GM10266 (cell line): ENCODE data around the gene CES2.

Experiments
- DNase-seq: peaks from one replicate; pipeline ENCODE4 v3.0.0; 2012; ENCODE audit errors: extremely low spot score
- TF ChIP-seq, protein P1 (sequence below): IDR thresholded peaks from 2 replicates; pipeline ENCODE4 v1.5.1; 2012; ENCODE audit warnings: mild to moderate bottlenecking, low read depth; ENCODE audit not compliant: control insufficient read depth, insufficient read depth; ENCODE audit errors: missing control alignments

CES2 gene

DNA sequence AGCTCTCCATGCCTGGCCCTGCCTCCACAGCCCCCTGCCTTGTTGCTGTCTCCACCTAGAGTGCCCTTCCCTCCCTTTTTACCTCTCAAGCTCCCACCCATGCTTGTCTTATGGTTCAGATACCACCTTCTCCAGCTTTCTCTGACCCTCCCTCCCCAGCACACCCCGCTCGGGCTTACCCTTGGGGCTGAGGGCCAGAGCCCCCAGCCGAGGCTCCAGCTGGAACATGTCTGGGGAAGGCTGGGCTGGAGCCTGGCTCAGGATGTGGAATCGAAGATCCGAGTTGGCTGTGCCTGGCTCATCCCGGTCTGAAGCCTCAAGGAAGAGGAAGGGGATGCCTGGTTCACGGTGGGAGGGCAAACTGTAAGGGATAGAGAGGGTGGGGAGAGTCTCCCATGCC lies 20.3 kb upstream of the CES2 start:
- no peak for DNase-seq
- TF ChIP-seq, protein P1, sequence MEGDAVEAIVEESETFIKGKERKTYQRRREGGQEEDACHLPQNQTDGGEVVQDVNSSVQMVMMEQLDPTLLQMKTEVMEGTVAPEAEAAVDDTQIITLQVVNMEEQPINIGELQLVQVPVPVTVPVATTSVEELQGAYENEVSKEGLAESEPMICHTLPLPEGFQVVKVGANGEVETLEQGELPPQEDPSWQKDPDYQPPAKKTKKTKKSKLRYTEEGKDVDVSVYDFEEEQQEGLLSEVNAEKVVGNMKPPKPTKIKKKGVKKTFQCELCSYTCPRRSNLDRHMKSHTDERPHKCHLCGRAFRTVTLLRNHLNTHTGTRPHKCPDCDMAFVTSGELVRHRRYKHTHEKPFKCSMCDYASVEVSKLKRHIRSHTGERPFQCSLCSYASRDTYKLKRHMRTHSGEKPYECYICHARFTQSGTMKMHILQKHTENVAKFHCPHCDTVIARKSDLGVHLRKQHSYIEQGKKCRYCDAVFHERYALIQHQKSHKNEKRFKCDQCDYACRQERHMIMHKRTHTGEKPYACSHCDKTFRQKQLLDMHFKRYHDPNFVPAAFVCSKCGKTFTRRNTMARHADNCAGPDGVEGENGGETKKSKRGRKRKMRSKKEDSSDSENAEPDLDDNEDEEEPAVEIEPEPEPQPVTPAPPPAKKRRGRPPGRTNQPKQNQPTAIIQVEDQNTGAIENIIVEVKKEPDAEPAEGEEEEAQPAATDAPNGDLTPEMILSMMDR: no peak

DNA sequence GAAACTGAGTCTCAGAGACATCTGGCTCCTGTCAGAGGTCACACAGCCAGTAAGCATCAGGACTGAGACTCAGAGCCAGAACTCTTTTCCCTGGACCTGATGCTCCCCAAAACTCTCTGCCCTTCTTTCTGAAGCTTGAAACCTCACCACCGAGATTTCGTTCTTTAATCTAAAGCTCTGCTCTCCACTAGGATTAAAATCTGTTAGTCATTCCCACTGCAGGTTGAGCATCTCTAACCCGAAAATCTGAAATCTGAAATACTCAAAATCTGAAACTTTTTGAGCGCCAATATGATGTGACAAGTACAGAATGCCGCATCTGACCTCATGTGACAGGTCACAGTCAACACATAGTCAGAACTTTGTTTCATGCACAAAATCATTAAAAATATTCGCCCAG lies 18.8 kb upstream of the CES2 start:
- DNase-seq: no peak
- TF ChIP-seq, protein P1: no peak

DNA sequence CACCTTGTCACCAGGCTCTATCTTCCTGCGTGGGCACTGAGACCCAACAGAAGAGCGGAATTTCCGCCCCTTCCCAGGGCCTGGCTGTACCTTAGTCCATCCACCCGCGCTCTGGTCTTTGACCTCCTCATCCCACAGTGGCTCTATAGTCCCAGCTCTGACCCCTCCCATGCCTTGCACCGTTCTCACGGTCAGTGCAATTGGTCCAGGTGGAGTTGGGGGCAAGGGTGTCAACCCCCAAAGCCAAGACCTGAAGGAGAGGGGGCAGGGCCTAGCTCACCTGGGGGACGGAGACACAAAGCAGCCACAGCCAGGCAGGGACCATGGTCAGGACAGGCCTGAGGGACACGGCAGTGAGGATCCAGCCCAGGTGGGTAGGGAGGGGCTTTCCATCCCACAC lies 17.6 kb upstream of the CES2 start:
- TF ChIP-seq, protein P1: no peak
- DNase-seq: no peak

DNA sequence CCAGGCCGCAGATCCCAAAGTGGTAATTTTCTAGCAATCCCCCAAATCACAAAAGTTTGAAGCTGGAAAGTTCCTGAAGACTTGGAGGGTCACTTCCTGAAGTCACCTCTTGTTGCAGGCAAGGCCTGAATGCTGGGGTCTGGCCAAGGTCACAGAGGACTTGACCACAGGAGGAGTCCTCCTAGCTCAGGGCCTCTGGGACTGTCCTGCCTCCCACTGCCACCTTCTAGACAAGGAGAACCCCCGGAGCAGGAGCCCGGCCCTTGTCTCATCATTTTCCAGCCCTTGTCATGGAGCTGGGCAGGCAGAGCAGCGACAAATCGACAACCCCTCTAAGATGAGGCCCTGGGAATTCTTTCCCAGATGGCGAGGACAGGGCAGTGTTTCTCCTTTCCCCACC lies 17.0 kb upstream of the CES2 start:
- TF ChIP-seq, protein P1: no peak

DNA sequence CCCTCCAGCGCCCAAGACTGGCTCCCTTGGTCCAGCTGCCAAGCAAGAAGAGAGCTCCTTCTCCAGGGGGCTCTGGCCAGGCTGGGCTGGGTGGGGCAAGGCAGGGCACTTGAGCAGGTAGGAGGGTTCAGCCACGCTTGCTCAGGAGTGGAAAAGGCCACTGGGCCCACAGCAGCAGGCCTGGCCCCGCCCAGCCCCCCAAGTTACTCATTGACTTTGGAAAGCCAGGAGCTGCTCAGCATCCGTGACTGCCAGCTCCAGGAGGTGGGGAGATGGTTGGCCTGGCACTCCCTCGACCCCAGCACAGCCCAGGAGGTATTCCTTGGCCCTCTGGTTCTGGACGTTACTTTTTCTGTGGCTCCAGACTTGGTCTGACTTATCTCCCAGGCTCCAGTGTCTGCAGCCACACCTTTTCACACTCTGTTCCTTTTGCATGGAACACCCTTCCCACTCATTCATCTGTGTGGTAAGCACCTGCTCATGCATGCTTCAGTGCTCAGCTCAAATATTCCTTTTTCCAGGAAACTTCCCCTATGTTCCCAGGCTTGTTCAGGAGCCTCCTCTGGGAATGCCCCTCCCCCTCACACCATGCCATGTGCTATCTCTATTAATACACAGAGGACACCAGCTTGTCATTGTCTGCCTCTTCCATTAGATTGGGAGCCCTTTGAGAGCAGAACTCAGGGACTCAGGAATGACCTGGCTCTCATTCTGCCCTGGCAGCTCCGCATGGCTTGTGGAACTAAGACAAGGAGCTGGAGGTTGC lies 16.3 kb upstream of the CES2 start, which contains the start of gene CDH16:
CDH16 (minus strand) TSS at position 83 of the 766 bp plus-strand sequence. CDS start 820 bp downstream, outside the sequence.
- TF ChIP-seq, protein P1: no peak
- DNase-seq: no peak

More for the DNA sequence above, 17.0 kb upstream of the CES2 start:
- DNase-seq: no peak

DNA sequence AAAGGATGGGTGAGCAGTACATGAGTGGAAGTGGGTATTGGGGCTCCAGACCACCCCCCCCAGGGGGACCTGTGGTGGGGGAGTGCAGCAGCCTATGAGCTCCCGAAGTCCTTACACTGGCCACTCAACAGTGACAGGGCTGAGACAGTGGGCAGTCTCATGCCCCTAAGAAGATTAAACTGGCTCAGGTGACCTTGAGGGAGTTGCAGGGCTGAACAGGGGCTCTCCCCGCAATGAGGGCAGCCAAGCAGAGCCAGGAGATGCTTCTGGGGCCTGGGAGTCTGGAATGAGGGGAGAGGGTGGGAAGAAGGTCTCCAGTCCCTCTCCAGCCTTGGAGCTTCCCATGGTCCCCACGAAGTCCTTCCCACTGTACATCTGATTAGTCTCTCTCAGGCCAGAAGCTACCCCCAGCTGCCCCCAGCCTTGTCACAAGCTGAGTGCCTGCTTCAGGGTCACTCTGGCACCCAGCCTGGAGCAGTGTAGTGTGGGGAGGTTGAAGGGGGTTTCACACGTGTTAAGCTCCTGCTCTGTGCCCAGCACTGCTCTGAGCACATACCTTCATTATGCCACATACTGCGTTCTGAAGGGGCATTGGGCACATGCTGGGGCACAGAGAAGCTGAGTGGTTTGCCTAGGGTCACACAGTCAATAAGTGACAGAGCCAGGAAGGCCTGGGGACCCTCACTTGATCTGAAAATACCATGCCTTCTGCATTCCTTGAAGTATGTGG lies 15.6 kb upstream of the CES2 start:
- TF ChIP-seq, protein P1: no peak
- no peak for DNase-seq

DNA sequence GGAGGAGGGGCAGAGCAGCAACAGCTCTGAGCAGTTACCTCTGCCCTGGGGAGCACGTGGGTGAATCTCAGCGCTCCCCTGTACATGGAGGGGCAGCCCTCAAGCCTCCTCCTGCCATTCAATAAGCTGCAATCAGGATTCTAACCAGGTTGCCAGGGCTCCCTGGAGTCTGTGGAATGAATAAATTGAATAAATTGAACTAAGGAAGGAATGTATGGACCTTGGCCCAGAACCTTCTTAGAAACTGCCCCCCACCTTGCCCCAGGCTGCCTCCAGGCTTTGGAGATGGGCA lies 15.1 kb upstream of the CES2 start:
- DNase-seq: no peak
- TF ChIP-seq, protein P1: no peak
